T-helper 2 cell (primary cell): ENCODE data around the gene CXCL9.
A peak's percentile ranks its signal among the peaks of the same experiment; 100 is the strongest.
"Not testable (repeated sequence)": the region's sequence is repeated elsewhere in the genome, so short reads cannot be mapped to it uniquely, and the experiment has no call there.

Experiments used
- DNase-seq, 5 experiments: peaks; one replicate each; pipeline versions ENCODE4 v3.0.0 to v3.0.0-alpha.2; 2012 to 2022

Gene CXCL9

DNA sequence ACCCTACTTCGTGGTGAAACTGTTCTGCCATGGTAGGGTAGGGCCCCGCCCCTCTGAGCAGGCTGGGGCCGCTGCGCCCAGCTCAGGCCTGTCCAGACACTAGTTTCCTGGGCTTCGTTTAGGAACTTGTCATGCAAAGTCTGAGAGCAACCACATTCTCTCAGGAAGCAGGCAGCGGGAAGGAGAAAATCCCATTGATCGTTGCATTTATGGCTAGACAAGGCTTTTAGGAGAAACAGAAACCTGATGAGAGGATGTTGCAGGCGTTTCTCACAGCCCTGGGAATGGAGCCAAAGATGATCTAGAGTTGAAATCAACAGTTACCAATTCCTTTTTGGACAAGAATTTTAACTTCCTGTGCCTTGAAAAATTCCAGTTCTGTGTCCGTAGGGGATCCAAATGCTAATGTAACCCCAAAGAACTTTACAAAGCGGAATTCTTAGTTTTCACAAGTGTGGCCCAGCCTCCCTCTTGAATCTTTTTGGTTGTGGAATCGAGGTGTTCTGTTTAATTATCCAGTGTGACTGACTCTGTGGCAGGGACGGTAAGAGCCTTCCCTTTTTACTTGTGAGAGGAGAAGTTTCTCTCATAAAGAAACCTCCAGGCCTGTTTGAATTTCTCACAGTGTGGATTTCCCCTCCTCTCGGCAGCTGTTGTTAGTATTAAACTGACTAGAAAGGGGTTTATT, 4.5 kb upstream of the CXCL9 start:
- peak in 1 of 5 experiments; percentile 46 for DNase-seq

DNA sequence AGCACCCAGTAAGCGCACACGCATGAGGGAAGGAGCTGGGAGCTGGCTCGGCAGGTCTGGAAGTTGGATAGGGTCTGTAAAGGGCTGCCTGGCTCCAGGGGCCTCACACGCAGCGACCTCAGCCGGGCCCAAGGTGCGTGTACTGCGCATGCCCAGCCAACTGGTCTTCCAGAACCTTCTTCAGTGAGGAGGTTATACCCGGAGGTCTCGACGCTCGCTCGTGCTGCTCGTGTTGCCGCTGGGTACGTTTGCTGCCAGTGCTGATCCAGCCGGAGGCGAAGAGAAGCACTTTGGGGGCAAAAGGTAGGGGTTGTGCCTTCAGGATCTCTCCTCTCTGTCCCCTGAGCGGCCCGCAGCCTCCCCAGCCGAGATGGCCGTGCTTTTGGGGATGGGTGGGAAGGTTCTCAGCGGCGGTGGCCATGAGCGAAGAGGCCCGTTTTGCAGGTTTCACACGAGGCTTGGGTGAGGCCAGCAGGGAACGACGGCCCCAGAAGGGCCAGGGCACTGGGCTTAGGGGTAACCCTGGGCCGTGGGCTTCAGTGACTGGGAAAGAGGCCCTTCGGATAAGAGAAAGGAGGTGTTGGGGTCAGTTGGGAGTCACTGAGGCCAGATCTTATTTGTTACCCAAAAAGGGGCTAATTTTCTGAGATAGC, 3.8 kb upstream of the CXCL9 start:
- no peak for DNase-seq

- DNase-seq: no peak
Measured at GRCh38 chr4:76010576-76010975, 3.3 kb upstream of the CXCL9 start.

GRCh38 chr4:76009311-76009710, 2.0 kb upstream of the CXCL9 start:
- DNase-seq: no peak

GRCh38 chr4:76003620-76004019, 3.7 kb downstream of the CXCL9 start:
- no peak for DNase-seq

- DNase-seq: peak in 1 of 5 experiments; percentile 21
Measured at GRCh38 chr4:76003035-76003434, 4.3 kb downstream of the CXCL9 start.

GRCh38 chr4:76002176-76002575, 5.1 kb downstream of the CXCL9 start:
- no peak for DNase-seq

DNA sequence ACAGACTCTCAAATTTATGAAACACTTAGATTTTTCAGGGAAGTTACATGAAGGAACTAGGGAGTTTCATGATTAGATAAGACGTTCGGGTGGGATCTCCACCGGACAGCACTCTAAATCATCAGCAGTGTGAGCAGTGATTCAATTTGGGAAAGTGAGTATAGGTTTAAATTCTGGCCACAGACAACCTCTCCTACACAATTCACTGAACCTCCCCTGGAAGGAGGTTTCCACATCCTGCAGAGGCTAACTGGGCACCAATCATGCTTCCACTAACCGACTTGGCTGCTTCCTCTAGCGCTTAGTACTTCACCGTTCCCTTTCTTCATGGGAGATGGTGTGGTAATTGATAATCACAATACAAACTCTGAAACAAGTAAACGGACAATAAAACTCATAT, 5.6 kb downstream of the CXCL9 start:
- no peak for DNase-seq

GRCh38 chr4:76000279-76000678, 7.0 kb downstream of the CXCL9 start:
- no peak for DNase-seq

GRCh38 chr4:75998525-75999147, 8.7 kb downstream of the CXCL9 start:
- DNase-seq: not testable (repeated sequence)

- no peak for DNase-seq
Measured at GRCh38 chr4:75997946-75998345, 9.4 kb downstream of the CXCL9 start.

DNA sequence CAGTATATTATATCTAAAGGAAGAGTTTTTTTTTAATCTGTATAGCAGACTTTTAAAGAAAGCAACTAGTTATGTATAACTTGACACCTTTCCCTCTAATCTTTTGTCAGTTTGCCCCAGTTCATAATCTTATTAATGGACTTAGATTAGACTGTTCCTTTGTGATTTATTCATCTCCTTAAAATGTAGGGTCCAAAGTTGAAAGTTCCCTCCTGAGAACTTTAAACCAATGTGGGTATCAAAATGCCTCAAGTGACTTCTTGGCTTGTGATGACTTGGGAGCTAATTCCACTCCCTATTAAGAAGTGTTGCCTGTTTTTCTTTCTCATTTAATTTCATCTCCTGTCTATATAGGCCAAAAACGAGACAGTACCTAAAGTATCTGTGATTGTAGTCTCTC, 10.2 kb downstream of the CXCL9 start:
- no peak for DNase-seq

DNA sequence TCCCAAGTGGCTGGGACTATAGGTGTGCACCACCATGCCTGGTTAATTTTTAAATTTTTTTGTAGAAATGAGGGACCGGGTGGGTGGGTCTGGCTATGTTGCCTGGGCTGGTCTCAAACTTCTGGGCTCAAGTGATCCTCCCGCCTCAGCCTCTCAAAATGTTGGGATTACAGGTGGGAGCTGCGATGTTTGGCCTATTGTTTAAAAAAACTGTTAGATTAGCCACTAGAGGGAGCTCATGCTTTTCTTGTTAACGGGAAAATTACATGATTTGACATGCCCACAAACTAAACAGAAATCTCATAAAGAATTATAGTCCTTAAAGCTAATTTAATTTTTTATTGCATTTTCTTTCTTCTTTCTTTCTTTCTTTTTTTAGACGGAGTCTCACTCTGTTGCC, 11.6 kb downstream of the CXCL9 start:
- peak in 2 of 5 experiments; percentile 12 to 64 for DNase-seq

- no peak for DNase-seq
Measured at GRCh38 chr4:75992462-75992861, 14.8 kb downstream of the CXCL9 start.

- DNase-seq: peak in 1 of 5 experiments; percentile 19
Measured at GRCh38 chr4:75989846-75990528, 17.3 kb downstream of the CXCL9 start.

DNA sequence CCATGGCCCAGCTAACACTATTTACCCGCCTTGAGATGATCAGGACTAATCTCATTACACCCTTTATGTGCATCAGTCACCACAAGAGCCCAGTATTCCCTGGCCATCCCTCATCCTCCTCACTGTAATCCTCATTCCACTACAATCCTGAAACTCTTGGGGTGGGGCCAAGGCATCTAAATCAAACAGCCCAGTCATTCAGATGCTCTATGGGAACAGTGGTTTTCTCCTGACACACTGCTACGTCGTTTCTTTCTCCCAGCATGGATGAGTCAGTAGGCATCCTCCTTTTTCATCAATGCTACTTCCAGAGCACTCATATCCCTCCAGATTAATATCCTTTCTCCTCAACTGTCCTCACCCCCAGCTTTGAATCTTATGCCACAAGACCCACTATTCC, 22.2 kb downstream of the CXCL9 start:
- DNase-seq: no peak

GRCh38 chr4:75980576-75980975, 26.7 kb downstream of the CXCL9 start:
- no peak for DNase-seq

DNA sequence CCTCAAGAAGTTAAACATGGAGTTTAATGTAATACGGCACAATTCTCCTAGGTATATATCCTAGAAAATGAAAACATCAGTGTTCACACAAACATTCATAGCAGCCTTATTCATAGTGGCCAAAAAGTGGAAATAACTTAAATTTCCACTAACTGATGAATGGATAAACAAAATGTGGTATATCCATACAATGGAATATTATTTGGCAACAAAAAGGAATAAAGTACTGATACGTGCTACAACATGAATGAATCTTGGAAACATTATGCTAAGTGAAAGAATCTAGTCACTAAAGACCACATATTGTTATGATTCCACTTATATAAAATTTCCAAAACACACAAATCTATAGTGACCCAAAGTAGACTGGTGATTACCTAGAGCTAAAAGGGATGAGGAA, 31.1 kb downstream of the CXCL9 start:
- no peak for DNase-seq

GRCh38 chr4:75973766-75974165, 33.5 kb downstream of the CXCL9 start:
- no peak for DNase-seq

DNA sequence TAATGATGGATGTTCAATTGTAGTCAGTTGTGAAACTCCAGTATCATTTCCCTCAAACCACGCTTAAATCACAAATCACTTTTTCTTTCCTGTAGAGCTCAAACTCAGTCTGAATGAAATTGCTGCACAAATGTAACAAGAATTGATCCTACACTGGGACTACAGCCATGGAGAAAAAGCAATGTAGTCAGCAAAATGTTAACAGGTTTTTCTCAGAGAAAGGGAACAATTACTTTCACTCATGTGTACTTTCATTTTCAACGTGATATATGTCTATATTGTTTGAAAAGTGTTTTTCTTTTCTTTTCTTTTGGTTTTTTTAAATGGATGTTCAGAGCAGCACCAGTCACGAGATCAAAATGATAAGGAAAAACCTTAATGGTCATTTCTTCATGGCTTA, 39.2 kb downstream of the CXCL9 start:
- peak in 1 of 5 experiments; percentile 15 for DNase-seq

- DNase-seq: no peak
Measured at GRCh38 chr4:75963558-75963957, 43.8 kb downstream of the CXCL9 start.

DNA sequence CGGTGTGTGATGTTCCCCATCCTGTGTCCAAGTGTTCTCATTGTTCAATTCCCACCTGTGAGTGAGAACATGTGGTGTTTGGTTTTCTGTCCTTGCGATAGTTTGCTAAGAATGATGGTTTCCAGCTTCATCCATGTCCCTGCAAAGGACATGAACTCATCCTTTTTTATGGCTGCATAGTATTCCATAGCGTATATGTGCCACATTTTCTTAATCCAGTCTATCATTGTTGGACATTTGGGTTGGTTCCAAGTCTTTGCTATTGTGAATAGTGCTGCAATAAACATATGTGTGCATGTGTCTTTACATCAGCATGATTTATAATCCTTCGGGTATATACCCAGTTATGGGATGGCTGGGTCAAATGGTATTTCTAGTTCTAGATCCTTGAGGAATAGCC, 45.2 kb downstream of the CXCL9 start:
- DNase-seq: not testable (repeated sequence)

DNA sequence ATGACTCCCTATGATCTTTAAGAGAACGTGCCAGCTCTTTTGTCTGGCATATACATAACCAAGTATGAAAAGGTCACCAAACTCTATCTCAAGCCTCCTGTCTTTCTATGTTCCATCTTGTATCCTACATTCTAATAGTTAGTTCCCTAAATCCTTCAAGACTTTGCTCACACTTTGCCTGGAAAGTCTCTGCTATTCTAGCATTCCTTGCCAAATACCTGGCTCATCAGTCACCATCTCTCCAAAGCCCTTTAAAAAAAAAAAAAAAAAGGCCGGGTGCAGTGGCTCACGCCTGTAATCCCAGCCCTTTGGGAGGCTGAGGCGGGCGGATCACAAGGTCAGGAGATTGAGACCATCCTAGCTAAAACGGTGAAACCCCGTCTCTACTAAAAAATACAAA, 48.8 kb downstream of the CXCL9 start:
- DNase-seq: not testable (repeated sequence)

DNA sequence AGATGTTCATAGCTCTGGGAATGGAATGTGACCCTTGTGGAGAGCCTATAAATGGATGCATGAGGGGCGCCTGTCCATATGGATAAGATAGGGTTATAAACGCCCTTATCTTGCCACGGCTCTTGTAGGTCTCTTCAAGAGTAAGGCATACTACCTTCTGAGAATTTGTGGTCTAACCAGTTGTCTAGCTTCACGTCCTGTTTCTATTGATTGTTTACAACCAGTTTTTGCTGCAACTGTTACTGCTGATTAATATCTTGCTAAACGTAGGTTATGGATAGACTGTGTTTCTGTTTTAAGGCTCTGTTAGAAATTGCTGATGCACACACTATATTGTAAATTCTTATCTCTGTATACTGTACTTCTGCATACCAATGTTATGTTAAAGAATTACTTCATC, 52.5 kb downstream of the CXCL9 start:
- DNase-seq: peak in 1 of 5 experiments; percentile 90
